Activated T-cell treated with anti-CD3 and anti-CD28 coated beads for 4 hours (primary cell): ENCODE data around the gene TAX1BP1.

Experiments used
- DNase-seq: peaks from one replicate; pipeline ENCODE4 v3.0.0-alpha.2; 2020

Gene TAX1BP1

GRCh38 chr7:27784399-27785053 is 44.6 kb downstream of the TAX1BP1 start:
- DNase-seq, result peak; percentile 15

- no peak for DNase-seq
These were observed 48.5 kb downstream of the TAX1BP1 start for GRCh38 chr7:27788437-27788836.

- DNase-seq, result no peak
These were observed 53.8 kb downstream of the TAX1BP1 start for GRCh38 chr7:27793780-27794179.

- DNase-seq, result no peak
These were observed 56.0 kb downstream of the TAX1BP1 start for GRCh38 chr7:27795977-27796376.

- DNase-seq, result no peak
These were observed 59.2 kb downstream of the TAX1BP1 start for GRCh38 chr7:27799212-27799611.

- no peak for DNase-seq
These were observed 63.0 kb downstream of the TAX1BP1 start for GRCh38 chr7:27802999-27803398.

GRCh38 chr7:27804139-27804538 is 64.2 kb downstream of the TAX1BP1 start:
- no peak for DNase-seq

- no peak for DNase-seq
These were observed 68.7 kb downstream of the TAX1BP1 start for GRCh38 chr7:27808626-27809025.

GRCh38 chr7:27810186-27810585 is 70.2 kb downstream of the TAX1BP1 start:
- no peak for DNase-seq

- no peak for DNase-seq
These were observed 72.7 kb downstream of the TAX1BP1 start for GRCh38 chr7:27812706-27813105.

GRCh38 chr7:27822245-27822644 is 82.3 kb downstream of the TAX1BP1 start:
- no peak for DNase-seq

GRCh38 chr7:27825891-27826290 is 85.9 kb downstream of the TAX1BP1 start:
- no peak for DNase-seq

GRCh38 chr7:27826357-27826756 is 86.4 kb downstream of the TAX1BP1 start:
- no peak for DNase-seq

- DNase-seq, result no peak
These were observed 94.4 kb downstream of the TAX1BP1 start for GRCh38 chr7:27834179-27834921.

- no peak for DNase-seq
These were observed 95.4 kb downstream of the TAX1BP1 start for GRCh38 chr7:27835376-27835775.

GRCh38 chr7:27836536-27836935 is 96.6 kb downstream of the TAX1BP1 start:
- DNase-seq, result no peak

GRCh38 chr7:27839099-27839498 is 99.1 kb downstream of the TAX1BP1 start:
- no peak for DNase-seq

- peak; percentile 30 for DNase-seq
These were observed 100.4 kb downstream of the TAX1BP1 start for GRCh38 chr7:27840313-27840712.

- no peak for DNase-seq
These were observed 100.9 kb downstream of the TAX1BP1 start for GRCh38 chr7:27840760-27841364.

- no peak for DNase-seq
These were observed 102.2 kb downstream of the TAX1BP1 start for GRCh38 chr7:27842094-27842692.

- no peak for DNase-seq
These were observed 102.9 kb downstream of the TAX1BP1 start for GRCh38 chr7:27842851-27843250.

GRCh38 chr7:27843584-27844305 is 103.8 kb downstream of the TAX1BP1 start:
- DNase-seq, result no peak

- no peak for DNase-seq
These were observed 106.4 kb downstream of the TAX1BP1 start for GRCh38 chr7:27846388-27846787.
